Measurements from ENCODE around the gene FLT3LG.

The FLT3LG gene, protein sequence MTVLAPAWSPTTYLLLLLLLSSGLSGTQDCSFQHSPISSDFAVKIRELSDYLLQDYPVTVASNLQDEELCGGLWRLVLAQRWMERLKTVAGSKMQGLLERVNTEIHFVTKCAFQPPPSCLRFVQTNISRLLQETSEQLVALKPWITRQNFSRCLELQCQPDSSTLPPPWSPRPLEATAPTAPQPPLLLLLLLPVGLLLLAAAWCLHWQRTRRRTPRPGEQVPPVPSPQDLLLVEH

GRCh38 chr19:49473868-49474541 lies at the start of gene FLT3LG:
Gene FLT3LG, plus strand, starts transcription at chr19:49474215. Its CDS starts 425 bp downstream, at chr19:49474640.
- H3K4me1 Mint-ChIP-seq (ENCODE audit: low read depth): peaks cover 56% of the 10 kb centered on the region
- peak within 1 kb of the TSS; percentile 94 for H3K4me3 Mint-ChIP-seq
- peaks cover 3% of the 10 kb centered on the region for H3K36me3 Mint-ChIP-seq
- H3K27ac Mint-ChIP-seq: peak within 1 kb of the TSS; percentile 88
- no peaks in the 10 kb centered on the region for H3K27me3 Mint-ChIP-seq
- H3K9me3 Mint-ChIP-seq (ENCODE audit: low read depth): no peaks in the 10 kb centered on the region

DNA sequence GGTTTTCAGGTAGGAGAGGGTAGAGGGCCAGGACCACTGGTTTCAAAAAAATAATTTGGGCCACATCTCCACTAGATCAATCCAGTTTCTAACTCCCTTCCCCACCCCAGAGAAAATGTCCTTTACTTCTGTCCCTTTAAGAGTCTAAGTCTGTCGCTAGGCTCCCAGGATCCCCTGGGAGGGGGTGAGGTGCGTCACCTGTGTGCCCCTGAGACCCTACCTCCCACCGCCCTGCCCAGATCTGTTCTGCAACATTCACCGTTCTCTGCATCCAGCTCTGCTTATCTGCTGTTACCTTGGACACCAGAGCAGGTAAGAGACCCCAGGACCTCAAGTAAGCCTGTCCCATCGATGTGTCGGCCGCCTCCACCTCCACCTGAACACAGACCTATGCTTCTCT lies 48.8 kb upstream of the FLT3LG start, which contains the start of gene GFY:
TSS of gene GFY (plus strand) at position 211 of the 400 bp plus-strand sequence. CDS start 1,043 bp downstream, outside the sequence.
- Mint-ChIP-seq H3K9me3 (ENCODE audit: low read depth) (no peaks in the 10 kb centered on the region), H3K4me3 (no peak within 1 kb of the TSS), H3K27ac (no peak within 1 kb of the TSS), H3K36me3 (no peaks in the 10 kb centered on the region), H3K4me1 (ENCODE audit: low read depth) (peaks cover 63% of the 10 kb centered on the region), H3K27me3 (peaks cover 59% of the 10 kb centered on the region)

DNA sequence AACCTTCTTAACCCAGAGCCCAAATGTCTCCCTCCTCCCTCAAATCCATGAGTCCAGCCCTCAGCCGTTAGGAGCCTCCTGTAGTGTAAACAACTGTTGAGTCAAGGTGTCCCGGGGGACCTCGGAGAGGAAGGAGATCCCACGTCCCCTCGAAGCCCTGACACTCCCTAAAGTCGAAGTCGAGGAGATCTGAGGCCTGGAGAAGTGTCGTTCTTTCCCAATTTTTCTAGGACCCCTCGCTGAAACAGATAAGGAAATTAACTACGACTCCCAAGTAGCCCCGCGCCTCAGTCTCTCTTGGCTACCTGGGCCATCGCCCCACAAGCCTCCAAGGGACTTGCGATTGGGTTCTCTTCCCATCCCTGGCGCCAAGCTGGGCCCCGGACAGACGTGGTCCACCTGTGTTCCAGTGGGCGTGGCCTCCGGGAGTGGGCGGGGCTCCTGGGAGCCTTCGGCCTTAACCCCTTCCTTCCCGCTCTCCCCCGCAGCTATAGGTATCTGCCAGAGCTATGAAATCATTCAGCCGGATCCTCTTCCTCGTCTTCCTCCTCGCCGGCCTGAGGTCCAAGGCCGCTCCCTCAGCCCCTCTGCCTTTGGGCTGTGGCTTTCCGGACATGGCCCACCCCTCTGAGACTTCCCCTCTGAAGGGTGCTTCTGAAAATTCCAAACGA lies 48.0 kb upstream of the FLT3LG start:
- peaks cover 58% of the 10 kb centered on the region for H3K27me3 Mint-ChIP-seq
- no peaks in the 10 kb centered on the region for H3K36me3 Mint-ChIP-seq
- H3K9me3 Mint-ChIP-seq (ENCODE audit: low read depth): no peaks in the 10 kb centered on the region
- H3K27ac Mint-ChIP-seq: no peak overlapping the region
- peaks cover 64% of the 10 kb centered on the region for H3K4me1 Mint-ChIP-seq (ENCODE audit: low read depth)
- peak overlapping the region; percentile 59 for H3K4me3 Mint-ChIP-seq

DNA sequence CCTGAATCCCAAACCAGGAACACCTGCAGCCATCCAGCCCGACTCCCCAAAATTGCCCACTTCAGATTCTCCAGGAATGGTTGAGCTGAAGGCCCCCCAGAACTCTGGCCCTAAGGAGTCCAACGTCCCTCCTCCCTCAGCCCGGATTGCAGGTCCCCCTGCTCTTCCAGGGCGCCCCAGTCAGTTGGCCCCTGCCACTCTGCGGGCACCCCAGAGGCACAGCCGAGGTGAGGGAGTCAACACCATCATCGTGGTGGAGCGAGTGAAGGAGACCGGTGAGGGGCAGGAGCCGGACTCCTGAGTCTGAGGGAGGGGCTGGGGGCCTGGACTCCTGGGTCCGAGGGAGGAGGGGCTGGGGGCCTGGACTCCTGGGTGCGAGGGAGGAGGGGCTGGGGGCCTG lies 46.7 kb upstream of the FLT3LG start:
- H3K9me3 Mint-ChIP-seq (ENCODE audit: low read depth): no peaks in the 10 kb centered on the region
- no peak overlapping the region for H3K4me3 Mint-ChIP-seq
- peaks cover 60% of the 10 kb centered on the region for H3K4me1 Mint-ChIP-seq (ENCODE audit: low read depth)
- no peak overlapping the region for H3K27ac Mint-ChIP-seq
- peaks cover 55% of the 10 kb centered on the region for H3K27me3 Mint-ChIP-seq
- no peaks in the 10 kb centered on the region for H3K36me3 Mint-ChIP-seq

- Mint-ChIP-seq H3K27ac (no peak overlapping the region), H3K4me1 (ENCODE audit: low read depth) (peaks cover 56% of the 10 kb centered on the region)
These were observed 46.0 kb upstream of the FLT3LG start for GRCh38 chr19:49427855-49428546.

GRCh38 chr19:49428547-49429451 lies 45.2 kb upstream of the FLT3LG start:
- no peaks in the 10 kb centered on the region for H3K9me3 Mint-ChIP-seq (ENCODE audit: low read depth)
- H3K4me3 Mint-ChIP-seq: peak overlapping the region; percentile 56
- peaks cover 55% of the 10 kb centered on the region for H3K4me1 Mint-ChIP-seq (ENCODE audit: low read depth)
- H3K36me3 Mint-ChIP-seq: no peaks in the 10 kb centered on the region
- H3K27me3 Mint-ChIP-seq: peaks cover 52% of the 10 kb centered on the region
- H3K27ac Mint-ChIP-seq: no peak overlapping the region

More at GRCh38 chr19:49427855-49428546, 46.0 kb upstream of the FLT3LG start:
- peak overlapping the region; percentile 56 for H3K4me3 Mint-ChIP-seq
- no peaks in the 10 kb centered on the region for H3K9me3 Mint-ChIP-seq (ENCODE audit: low read depth)
- peaks cover 51% of the 10 kb centered on the region for H3K27me3 Mint-ChIP-seq
- H3K36me3 Mint-ChIP-seq: no peaks in the 10 kb centered on the region

DNA sequence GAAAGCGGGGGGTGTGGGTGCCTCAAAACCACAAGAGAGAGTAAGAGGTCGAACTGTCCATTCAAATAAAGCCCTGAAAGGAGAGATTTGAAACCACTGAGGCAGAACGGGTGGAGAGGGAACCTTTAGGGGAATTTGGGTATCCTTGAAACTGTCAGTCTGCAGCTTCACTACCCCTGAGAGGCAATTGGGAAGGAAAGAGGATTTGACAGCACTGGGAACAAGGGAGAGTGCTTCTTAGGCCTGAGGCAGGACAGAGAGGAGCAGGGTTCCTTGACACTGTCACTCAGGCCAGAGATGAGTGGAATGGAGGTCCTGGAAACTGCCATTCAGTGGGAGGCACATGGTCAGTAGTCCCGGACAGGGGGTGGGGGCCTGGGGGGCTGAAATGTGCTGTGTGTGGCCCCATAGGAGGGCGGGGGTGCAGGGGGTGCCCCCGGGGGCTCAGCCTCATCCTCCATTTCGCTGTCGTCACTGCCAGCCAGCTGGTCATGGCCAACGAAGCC lies 43.8 kb upstream of the FLT3LG start:
- H3K27ac Mint-ChIP-seq: no peak overlapping the region
- no peaks in the 10 kb centered on the region for H3K36me3 Mint-ChIP-seq
- H3K9me3 Mint-ChIP-seq (ENCODE audit: low read depth): no peaks in the 10 kb centered on the region
- H3K4me1 Mint-ChIP-seq (ENCODE audit: low read depth): peaks cover 51% of the 10 kb centered on the region
- H3K27me3 Mint-ChIP-seq: peaks cover 55% of the 10 kb centered on the region
- H3K4me3 Mint-ChIP-seq: no peak overlapping the region

- Mint-ChIP-seq H3K9me3 (ENCODE audit: low read depth) (no peaks in the 10 kb centered on the region), H3K36me3 (no peaks in the 10 kb centered on the region), H3K4me1 (ENCODE audit: low read depth) (peaks cover 49% of the 10 kb centered on the region), H3K27ac (no peak overlapping the region), H3K27me3 (peaks cover 55% of the 10 kb centered on the region), H3K4me3 (no peak overlapping the region)
These were observed 43.2 kb upstream of the FLT3LG start for GRCh38 chr19:49430678-49431329.

- Mint-ChIP-seq H3K4me3 (no peak overlapping the region), H3K27ac (no peak overlapping the region), H3K27me3 (peaks cover 54% of the 10 kb centered on the region), H3K4me1 (ENCODE audit: low read depth) (peaks cover 50% of the 10 kb centered on the region), H3K9me3 (ENCODE audit: low read depth) (no peaks in the 10 kb centered on the region), H3K36me3 (no peaks in the 10 kb centered on the region)
These were observed 42.7 kb upstream of the FLT3LG start for GRCh38 chr19:49431330-49431749.

DNA sequence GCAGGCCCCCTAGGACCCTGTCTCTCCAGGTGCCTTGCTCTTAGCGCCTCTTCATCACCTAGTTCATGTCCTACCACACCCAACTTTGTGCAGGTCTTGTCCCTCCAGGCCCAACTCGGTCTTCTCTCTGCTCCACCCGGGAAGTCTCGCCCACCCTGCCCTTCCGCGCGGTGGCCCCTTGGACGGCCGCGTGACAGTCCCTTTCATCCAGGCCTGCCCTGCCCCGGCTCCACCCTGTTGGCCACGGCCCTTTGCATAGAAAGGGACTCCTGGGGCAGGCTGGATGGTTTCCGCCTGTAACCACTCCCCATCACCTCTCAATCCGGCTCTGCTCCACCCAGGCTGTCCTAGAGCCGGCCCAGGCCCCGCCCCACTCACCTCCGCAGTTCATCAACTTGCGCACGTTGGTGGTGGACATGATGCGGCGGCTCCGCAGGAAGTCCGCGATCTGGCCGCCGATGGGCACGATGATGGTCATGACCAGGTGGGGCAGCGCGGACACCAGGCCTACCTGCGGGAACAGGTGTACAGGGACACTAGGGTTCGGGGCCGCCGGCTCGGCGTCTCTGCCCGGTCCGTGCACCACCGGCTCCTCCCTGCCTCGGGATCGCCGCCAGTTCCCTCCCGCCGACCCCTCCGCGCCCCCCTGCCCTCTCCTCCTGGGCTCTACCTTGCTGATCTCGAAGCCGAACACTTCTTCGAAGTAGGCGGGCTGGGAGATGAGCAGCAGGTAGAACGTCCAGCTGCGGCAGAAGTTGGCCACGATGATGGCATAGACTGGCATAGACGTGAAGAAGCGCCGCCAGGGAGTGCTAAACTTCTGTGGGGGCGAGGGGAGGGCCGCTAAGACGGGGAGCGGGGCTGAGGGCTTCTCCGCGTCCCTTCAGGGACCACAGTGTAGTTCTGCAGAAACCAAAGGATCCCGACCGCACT lies 41.6 kb upstream of the FLT3LG start:
- H3K27ac Mint-ChIP-seq: no peak overlapping the region
- H3K9me3 Mint-ChIP-seq (ENCODE audit: low read depth): no peaks in the 10 kb centered on the region
- peak overlapping the region; percentile 54 for H3K4me3 Mint-ChIP-seq
- no peaks in the 10 kb centered on the region for H3K36me3 Mint-ChIP-seq
- peaks cover 49% of the 10 kb centered on the region for H3K27me3 Mint-ChIP-seq
- peaks cover 43% of the 10 kb centered on the region for H3K4me1 Mint-ChIP-seq (ENCODE audit: low read depth)

- no peaks in the 10 kb centered on the region for H3K9me3 Mint-ChIP-seq (ENCODE audit: low read depth)
- H3K4me1 Mint-ChIP-seq (ENCODE audit: low read depth): peaks cover 36% of the 10 kb centered on the region
- H3K36me3 Mint-ChIP-seq: no peaks in the 10 kb centered on the region
- H3K4me3 Mint-ChIP-seq: peak overlapping the region; percentile 38
- no peak overlapping the region for H3K27ac Mint-ChIP-seq
- peaks cover 55% of the 10 kb centered on the region for H3K27me3 Mint-ChIP-seq
These were observed 40.6 kb upstream of the FLT3LG start for GRCh38 chr19:49433240-49433901.

GRCh38 chr19:49434907-49435583 lies 39.0 kb upstream of the FLT3LG start:
- Mint-ChIP-seq H3K4me3 (no peak overlapping the region), H3K27me3 (peaks cover 62% of the 10 kb centered on the region), H3K36me3 (no peaks in the 10 kb centered on the region), H3K9me3 (ENCODE audit: low read depth) (no peaks in the 10 kb centered on the region), H3K4me1 (ENCODE audit: low read depth) (peaks cover 31% of the 10 kb centered on the region), H3K27ac (no peak overlapping the region)
